Stimulated activated CD4-positive, alpha-beta T cell treated with anti-CD3 and anti-CD28 coated beads, Interleukin-1b, Interleukin-23, amount 100 ng/mL, for 48 hours (primary cell): Measurements from ENCODE around the gene S100A12.
"Not testable (repeated sequence)": the region's sequence is repeated elsewhere in the genome, so short reads cannot be mapped to it uniquely, and the experiment has no call there.

Experiments used
- DNase-seq: peaks from one replicate; pipeline ENCODE4 v3.0.0-alpha.2; 2020

The S100A12 gene

DNA sequence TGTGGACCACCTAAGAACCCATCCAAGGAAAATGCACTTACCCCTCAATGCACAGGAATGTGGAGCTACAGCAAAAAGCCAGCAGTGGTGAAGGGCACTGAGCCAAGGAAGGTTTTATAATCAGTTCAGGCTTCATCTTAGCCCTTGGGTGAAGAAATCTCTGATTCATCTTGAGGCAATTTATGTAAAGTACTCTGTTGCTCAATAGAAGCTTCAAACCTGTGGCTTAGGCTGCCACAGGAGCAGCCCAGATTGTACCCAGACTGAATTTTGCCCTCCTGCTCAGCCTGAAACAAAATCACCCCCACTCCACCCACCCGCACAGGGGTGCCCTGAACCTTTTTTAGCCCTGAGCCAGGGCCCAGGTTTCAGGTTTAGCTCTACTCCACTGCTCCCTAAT, at the start of gene S100A12:
Gene S100A12, minus strand, starts transcription at position 111 of the 400 bp plus-strand sequence. CDS start 1,029 bp downstream, outside the sequence.
- DNase-seq: no peak

DNA sequence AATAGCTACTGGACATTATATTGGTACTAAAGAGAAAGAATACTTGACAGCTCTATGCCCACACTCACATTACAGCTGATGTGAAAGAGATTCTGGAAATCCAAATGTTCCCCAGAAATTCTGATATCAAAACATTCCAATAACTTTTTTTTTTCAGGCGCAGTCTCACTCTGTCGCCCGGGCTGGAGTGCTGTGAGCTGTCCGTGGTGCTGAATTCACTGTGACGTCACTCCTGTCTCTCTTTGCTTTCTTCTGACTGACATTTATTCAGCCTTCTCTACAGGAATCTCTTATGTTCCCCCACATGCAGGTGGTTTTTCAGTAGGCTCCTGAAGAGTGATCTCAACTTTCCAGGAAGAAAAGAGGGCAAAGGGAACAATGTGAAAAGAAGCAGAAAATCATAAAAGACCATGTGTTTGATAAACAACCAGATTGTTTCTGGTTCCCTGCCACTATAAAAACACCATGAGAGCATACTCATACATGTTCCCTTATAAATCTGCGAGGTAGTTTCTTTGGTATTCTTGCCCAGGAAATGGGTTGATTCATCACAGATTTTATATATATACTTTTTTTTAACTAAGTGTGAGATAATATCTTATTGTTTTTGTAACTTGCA, 47.1 kb upstream of the S100A12 start:
- DNase-seq: peak; percentile 44

DNA sequence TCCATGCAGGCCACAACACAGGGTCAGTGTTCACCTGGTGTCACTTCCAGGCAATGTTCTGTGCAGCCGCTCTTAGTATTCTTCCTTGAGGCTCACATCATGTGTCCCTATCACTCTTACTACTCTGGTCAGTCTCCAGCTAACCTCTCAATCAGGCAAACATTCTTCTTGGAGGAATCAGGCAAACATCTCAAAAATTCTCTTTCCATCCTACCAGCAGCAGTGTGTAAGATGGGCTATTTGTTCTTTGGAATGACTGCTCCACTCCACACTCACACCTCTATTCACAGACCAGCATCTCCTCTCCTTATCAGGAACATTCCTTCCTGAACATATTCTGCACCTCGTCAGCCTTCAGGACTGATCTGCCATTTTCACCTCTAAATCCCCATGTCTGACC, 44.9 kb upstream of the S100A12 start:
- no peak for DNase-seq

DNA sequence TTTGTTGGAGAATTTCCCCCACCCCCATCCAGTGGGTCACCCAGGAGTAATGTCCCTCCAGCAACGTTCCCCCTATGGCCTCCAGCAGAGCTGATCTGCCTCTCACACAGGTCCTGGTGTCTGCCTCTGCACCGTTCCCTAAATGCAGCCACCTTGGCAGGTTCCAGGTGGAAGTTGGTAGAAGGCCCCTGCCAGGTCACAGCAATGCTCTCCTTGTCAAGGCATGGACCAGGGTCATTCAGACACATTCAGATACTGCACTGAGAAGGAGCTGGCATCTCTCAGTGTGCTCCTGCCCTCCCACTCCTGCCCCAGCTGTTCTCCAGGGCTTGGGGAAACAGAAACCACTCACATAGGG, 44.0 kb upstream of the S100A12 start:
- not testable (repeated sequence) for DNase-seq

DNA sequence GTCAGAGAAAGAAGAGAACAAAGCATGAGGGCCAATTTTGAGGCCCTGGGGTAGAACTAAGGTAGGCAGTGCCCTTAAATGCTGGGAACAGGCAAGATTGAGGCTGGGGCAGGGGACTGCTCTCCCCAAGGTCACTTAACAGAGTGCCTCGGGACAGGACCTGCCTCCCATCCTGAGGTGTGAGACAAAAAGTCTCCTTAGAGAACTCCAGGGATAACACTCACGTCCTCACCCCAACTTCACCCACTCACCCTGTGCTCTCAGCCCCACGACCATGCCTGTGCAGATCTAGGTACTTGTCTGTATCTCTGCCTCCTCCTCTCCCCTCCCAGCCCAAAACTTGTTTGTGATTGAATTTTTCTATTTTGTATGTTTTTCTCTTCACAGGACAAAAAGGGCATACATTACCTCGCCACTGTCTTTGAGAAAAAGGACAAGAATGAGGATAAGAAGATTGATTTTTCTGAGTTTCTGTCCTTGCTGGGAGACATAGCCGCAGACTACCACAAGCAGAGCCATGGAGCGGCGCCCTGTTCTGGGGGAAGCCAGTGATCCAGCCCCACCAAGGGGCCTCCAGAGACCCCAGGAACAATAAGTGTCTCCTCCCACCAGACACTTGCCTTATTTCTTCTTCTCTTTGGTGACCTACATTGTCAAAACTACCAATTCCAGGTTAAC, 43.5 kb upstream of the S100A12 start:
- not testable (repeated sequence) for DNase-seq

DNA sequence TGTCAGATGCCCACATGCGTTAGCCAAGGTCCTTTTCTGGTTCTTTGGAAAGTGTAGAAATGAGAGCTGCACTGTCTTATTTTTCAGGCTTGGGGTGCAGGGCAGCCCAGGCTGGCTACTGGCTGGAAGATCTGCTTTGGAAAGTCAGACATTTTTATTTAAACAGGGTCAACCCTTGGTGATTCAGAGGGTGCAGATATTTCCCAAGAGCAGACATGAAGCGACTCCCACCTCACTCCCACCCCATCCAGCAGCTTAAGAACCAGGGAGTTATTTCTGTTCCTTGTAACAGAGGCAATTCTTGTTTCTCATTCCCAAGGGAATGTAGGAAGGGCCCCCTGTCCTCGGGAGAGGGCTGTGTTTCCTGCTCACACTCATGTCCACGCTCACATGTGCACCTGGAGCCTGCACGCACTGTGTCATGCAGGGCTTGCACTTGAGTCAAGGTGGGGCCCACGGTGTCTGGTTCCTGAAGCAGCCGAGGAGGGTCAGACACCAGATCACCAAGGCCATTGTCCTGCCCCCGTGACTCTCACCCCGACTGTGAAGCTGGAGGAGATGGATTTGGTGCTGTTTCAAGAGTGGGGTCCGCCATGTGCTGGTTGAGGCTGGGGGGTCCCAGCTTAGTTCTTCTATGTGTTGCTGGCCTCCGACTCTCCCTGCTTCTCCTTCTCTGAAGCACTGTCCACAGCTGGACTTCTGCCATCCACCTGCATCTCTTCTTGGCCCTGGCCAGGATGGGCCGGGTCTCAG, 41.9 kb upstream of the S100A12 start:
- no peak for DNase-seq

DNA sequence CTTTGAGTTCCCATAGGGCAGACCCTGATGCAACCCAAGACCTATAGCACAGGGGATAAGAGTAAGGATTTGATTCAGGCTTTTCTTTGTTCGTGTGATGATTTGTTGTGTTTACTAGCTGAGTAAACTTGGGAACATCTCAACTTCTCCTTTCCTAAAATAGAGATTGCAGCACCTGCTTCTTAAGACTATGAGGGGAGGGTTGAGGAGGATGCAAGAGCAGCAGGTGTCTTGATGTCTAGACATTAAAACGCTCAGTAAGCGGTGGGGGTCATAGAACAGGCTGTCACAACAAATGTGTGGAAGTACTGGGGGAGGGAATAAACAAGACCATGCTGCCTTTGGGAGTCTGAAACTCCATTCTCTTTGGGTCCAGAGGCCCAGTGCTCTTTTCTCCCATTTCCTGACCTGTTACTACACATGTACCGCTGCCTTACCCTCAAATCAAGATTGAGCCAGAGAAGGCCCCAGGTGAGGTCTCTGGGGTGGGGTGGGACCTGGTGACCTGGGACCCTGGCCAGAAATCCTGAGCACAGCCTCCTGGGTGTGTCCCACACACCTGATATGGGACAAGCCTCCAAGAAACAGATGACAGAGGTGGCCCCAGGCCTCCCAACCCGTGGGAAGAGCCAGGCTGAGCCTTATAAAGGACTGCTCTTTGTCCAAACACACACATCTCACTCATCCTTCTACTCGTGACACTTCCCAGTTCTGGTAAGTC, 40.6 kb upstream of the S100A12 start, which contains the start of gene S100A7A:
Gene S100A7A, plus strand, starts transcription at position 671 of the 721 bp plus-strand sequence. CDS start 1,563 bp downstream, outside the sequence.
- no peak for DNase-seq

DNA sequence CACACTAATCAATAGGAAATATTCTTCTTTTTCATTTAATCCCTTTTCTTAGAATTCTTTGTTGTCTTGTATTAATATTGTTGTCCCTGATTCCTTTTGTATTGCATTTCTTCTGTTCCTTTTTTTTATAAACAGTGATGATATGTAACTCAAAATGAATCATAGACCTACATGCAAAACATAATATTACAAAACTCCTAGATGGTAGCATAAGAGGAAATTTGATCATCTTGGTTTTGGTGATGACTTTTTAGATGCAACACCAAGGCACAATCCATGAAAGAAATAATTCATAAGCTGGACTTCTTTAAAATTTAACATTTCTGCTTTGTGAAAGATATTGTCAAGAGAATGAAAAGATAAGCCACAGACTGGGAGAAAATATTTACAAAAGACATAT, 38.5 kb upstream of the S100A12 start:
- not testable (repeated sequence) for DNase-seq

DNA sequence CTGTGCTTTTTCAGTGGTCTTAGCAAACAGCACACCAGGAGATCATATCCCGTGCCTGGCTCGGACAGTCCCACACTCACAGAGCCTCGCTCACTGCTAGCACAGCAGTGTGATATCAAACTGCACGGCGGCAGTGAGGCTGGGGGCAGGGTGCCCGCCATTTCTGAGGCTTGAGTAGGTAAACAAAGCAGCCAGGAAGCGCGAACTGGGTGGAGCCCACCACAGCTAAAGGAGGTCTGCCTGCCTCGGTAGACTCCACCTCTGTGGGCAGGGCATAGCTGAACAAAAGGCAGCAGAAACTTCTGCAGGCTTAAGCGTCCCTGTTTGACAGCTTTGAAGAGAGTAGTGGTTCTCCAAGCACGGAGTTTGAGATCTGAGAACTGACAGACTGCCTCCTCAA, 31.9 kb upstream of the S100A12 start:
- DNase-seq: not testable (repeated sequence)

DNA sequence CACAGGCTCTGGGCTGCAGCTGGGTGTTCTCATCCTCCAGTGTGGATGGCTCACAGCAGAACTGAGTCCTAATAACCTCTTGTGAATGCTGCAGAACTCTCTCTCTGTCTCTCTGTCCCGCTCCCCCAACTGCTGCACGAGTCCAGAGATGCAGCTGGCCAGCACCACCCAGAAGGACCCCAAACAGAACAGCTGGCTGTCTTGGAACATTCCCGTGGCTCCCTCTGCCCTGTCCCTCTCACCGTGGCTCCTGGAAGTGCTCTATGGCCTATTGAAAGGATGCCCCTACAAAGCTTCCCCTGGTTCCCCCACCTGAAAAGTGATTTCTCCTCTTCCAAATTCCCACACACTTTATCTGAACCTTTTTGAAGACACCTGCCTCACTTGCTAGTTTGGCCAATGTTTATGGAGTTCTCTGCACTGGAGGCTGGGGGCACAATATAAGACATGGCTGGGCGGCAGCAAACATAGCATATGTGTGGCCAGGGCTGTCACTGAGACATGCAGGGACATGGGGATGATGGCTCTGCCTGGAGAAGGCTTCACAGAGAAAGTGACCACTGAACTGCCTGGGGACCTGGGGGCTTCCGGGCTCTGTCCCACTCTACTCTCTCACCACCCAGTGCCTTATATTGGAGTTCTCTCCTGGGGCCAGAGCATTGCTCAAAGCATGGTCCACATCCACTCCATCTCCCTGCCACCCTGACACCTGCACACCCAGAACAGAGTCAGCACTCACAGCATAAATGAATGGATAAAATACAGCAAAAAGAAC, 30.6 kb upstream of the S100A12 start:
- DNase-seq: not testable (repeated sequence)

DNA sequence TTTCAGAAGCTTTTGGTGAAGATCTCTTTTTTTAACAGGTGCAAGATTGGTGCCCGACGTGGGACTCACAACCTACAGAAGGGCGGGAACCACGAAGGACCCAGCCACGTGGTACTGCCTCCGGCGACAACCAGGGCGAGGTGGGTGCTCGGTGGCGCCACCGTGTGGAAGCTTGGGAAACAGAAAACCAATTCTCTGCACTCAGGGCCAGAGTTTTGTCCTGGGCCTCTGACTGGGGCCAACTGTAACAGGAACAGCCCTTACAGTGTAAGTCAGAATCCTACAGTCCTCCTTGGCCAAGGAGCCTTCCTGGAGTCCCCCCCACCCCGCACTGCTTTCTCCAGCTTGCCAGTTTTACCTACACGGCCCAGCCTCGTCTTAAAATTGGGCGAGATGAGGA, 29.3 kb upstream of the S100A12 start:
- DNase-seq: peak; percentile 69

DNA sequence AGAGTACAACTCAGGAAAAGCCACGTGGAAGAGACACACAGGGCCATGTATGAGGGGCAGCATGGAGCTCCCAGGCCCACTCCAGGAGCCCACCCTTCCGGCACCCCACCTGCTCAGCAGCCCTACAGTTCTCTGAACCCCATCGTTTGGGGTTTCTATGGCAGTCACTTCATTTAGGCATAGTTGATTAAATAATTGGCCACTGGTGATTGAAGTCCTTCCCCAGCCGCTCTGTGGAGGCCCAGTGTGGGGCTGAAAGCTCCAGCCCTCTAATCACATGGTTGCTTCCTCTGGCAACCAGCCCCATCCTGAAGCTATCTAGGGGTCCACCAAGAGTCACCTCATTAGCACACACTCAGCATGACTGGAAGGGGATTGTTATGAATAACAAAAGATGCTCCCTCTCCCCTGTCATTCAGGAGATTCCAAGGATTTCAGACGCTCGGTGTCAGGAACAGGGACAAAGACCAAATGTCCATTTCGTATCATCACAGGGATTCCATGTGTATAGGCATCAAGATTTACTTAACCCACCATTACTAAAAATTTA, 28.7 kb upstream of the S100A12 start:
- DNase-seq: no peak

DNA sequence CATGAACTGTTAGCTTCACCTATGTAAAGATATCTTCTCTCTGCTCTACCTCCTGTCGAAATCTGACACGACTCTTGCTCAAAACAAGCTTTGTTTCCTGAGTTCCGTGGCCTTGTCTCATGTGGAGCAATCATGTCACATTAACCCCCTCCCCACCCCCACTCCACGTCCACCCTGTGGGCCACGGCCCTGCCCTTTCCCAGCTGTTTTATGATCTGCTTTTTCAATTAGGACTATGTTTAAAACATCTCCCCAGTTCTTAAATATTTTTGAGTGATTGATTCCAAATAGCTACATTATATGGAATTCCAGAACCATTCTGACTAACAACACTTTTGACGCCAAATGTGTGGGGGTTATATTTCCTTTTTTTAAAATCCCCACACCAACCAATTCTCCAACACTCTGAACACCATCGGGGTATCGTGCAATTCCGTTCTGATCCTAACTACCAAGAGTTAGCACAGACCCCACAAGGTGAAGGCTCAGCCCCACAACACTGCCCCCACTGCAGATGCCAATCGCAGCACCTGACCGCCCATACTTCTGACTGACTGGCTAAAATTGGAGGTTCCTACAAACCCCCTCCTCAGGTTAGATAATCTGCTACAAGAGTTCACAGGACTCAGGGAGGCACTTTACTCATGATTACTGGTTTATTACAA, 28.1 kb upstream of the S100A12 start:
- no peak for DNase-seq

DNA sequence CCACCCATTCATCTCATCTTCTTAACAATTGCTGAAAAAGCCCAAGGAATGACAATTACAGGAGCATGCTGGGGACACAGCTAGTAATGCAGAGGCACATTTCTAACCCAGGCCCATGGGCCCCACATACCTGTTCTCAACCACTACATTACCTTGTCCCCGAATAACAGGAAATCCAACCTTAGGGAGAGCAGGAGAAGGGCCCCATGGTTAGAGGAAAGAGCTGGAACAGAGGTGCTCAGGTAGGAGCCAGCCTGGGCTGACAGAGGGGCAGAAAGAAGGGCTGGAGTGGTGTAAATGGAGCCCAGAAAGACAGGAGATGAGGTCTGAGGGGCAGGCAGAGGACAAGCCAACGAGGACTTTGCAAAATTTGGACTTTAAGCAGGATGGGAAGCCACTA, 26.8 kb upstream of the S100A12 start:
- DNase-seq: no peak

DNA sequence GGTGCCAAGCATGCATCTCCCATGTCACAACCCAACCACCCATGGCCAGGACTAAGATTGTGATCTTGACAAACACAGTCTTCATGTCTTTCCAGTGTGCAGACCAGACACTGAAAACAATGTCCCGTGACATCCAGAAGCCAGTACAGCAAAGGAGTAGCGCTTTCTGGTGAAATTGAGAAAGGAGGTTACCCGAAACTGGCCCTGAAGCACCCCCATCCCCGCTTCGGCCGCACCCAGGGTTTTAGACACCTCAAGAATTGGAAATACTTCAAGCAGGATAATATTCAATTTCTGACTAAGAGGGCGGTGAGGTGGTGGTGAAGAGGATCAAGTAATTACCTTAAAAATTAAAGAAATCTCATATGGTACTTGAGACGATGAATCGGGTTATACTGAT, 26.0 kb upstream of the S100A12 start:
- DNase-seq: no peak

DNA sequence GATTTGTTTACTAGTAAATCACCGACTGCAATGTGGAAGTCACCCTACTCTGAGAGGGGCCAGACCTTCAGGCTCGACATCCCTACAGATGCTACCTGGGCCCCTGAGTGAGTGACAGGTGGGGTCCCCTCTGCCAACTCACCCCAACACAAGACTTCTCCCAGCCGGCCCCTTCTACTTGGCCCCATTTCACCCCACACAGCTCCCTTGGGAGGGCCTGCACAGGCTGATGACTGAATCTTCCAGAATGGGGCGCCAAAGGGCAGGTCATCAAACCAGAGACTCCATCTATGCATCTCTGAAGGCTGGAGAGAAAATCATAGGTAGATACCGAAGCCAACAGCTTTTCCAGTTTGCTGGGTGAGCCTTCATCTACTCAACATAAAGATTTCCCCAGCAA, 24.8 kb upstream of the S100A12 start:
- no peak for DNase-seq

DNA sequence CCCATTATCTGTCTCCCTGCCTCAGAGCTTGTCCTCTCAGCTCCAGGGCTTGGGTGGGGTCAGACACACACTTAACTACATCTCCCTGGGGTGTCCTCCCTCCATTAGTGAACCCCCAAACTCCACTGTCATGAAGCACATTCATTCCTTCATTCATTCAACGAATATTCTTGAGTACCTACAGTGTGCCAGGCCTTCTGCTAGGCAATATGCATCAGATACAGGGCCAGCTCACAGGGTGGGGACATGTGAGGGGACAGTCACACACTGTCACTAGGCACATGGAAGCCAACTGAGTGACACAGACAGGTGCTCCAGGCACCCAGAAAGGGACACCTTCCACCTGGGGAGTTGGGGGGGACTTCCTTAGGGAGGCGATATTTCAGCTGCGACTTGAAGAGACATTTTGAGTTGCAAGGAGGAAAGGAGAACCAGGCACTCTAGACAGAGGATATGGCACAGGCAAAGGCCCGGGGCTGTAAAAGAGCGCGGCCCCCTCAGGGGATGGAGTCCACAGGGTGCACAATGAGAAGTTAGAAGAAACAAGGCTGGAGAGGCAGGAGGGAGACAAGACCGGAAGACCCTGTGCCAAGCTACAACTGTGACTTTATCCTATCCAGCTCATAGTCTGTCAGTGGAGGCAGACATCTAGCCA, 24.1 kb upstream of the S100A12 start:
- no peak for DNase-seq

DNA sequence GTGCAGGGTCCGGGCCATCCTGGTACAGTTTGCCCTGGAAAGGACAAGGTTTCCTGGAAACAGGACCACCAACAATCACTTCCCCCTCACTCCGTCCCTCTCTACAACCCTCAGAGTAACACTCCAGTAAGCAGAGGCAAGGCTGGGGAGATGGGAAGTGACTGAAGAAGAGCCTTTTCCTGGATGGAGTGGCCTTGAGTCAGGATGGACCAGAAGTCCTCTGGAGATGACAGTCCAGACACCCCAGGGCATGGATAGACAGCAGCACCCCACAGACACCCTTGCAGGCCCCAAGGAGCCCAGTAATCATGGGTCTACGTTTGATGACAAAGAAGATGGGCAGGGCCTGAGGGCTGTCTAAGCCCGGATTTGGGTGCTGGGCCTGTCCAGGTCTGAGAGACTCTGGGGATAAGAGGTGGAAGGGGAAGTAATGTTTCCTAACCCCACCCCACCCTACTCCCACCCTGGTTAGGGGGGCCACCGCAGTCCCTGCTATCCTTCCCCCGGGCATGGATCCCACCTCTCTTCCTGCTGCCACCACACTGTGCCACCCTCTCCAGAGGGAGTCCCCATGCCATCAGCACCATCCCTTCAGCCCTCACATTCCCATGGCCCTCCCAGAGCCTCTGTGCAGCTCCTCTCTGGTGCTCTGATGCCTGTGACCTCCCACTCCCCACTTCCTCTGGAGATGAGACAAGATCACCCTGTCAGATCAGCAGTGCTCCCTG, 22.7 kb upstream of the S100A12 start:
- DNase-seq: no peak

DNA sequence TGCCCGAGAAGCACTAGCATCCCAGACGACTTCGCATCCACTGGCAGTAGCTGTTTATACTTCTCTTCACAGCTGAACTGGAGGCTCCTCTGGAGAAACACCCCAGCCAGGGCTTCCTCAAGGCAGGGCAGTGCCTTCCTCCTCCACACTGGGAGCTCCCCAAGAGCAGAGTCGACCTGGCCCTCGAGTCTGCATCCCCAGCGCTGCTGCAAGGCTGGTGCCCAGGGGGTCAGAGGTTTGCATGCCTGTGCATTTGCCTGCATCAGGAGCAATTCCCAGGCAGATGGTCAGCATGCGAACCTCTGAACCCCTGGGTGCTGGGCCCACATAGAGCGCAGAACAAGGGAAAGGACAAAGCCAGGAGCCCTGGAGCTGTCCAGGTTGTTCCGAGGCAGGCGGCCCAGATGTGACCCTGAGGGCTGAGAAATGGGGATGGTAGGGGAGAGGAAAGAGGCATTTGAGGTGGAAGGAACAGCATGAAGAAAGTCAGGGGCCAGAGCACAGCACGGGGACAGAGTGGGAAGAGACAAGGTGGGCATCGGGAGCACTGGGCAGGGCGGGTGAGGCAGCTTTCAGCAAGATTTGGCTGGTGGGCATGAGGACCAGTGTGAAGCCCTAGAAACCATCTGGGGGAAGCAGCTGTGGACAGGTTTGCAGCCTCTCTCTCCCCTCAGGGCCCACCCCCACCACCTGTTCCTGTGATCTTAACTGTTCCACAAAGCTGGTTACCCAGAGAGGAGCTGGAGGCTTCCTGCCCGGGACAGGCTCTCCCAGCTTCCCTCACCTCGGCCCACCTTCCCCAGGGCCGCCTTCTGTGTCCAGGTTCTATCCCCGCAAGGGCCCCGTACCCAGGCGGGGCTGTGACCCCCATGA, 21.9 kb upstream of the S100A12 start:
- DNase-seq: no peak
